Measurements from ENCODE around the gene NCAPG. TPM values are rescaled to one million over a fixed set of nuclear protein-coding genes. Genes with fewer than 3 reads are reported as not detected.

NCAPG gene
- total and polyA plus RNA-seq, 5 experiments from 2014 or later: 0.24 to 0.81 (median 0.38) TPM; not detected in 2

DNA sequence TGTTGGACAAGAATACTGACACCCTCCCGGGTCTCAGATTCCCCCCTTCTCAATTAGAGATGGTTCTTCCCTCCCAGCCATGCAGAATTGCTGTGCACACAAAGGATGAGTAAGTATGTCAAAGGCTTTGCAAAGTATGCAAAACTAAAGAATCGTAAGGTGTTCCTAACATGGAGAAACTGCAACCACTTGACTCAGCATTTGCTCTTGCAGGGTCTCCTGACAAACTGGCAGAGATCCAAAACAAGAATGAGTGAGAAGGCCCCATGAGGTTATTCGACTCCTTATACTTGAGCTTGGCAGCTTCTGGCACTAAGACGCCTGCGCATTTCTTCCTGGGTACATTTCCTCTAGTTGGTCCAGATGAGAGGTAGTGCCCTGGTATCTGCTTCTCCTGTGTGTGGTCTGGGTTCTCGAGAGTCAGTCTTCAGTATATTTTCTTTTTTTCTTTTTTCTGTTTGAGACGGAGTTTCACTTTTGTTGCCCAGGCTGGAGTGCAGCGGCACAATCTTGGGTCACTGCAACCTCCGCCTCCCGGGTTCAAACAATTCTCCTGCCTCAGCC is 37.6 kb upstream of the NCAPG start:
- H3K36me3 Mint-ChIP-seq: peaks cover 0 to 4% (median 0%) of the 10 kb centered on the region in 3 donors
- no peaks in the 10 kb centered on the region for H3K9me3 Mint-ChIP-seq
- no peak overlapping the region for H3K4me3 Mint-ChIP-seq
- DNase-seq (no peak), ATAC-seq (no peak)
- H3K27me3 Mint-ChIP-seq: peaks cover 4 to 17% (median 5%) of the 10 kb centered on the region in 5 donors
- no peaks in the 10 kb centered on the region for H3K4me1 Mint-ChIP-seq
- H3K27ac Mint-ChIP-seq: no peak overlapping the region
- POLR2A ChIA-PET: no interaction called here

- Mint-ChIP-seq H3K4me3 (no peak overlapping the region), H3K27me3 (peaks cover 28 to 62% (median 40%) of the 10 kb centered on the region in 5 donors), H3K36me3 (peaks cover 0 to 7% (median 5%) of the 10 kb centered on the region in 3 donors), H3K9me3 (no peaks in the 10 kb centered on the region), H3K27ac (no peak overlapping the region), H3K4me1 (peaks cover 11 to 23% (median 18%) of the 10 kb centered on the region in 4 donors)
- no peak for DNase-seq
- POLR2A ChIA-PET: no interaction called here
- ATAC-seq: no peak
These were observed 32.3 kb upstream of the NCAPG start for GRCh38 chr4:17778431-17778830.

DNA sequence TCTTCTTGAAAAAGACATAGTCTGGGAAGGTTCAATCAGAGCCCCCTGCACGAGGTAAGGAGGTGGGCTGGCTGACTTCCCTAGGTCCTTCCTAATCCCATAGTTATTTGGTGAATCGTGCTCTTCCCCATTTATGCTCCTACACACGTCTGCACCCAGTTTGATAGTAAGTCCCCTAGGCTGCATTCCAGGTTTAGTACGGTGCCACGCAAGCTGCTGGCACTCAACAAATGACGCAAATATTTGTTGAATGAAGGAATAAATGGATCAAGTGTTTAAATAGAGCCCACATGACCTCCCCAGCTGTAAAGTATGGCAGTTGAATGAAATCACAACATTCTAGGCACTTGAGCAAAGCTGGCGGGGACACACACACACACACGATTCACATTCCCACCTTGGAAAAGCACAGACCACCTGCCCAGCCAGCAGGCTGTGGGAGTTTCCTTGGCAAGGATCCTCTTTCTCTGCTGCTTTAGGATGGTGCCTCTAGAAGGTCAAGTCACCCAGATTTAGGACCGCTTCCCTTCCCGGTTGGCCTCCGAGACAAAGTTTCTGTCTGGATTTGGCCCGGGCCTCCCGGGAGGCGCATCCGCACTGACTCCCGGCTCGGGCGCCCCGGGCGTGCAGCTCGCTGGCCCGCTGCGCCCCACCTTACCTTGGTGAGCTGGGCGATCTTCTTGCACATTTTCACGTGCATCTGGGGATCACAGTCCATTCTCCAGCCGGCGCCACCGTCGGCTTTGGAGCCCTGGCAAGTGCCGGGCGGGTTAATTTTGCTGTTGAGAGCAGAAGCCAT is 30.1 kb upstream of the NCAPG start:
- peak overlapping the region in 8 of 10 donors; percentile 11 to 75 (median 43) for H3K4me3 Mint-ChIP-seq
- no peaks in the 10 kb centered on the region for H3K9me3 Mint-ChIP-seq
- POLR2A ChIA-PET: no interaction called here

DNA sequence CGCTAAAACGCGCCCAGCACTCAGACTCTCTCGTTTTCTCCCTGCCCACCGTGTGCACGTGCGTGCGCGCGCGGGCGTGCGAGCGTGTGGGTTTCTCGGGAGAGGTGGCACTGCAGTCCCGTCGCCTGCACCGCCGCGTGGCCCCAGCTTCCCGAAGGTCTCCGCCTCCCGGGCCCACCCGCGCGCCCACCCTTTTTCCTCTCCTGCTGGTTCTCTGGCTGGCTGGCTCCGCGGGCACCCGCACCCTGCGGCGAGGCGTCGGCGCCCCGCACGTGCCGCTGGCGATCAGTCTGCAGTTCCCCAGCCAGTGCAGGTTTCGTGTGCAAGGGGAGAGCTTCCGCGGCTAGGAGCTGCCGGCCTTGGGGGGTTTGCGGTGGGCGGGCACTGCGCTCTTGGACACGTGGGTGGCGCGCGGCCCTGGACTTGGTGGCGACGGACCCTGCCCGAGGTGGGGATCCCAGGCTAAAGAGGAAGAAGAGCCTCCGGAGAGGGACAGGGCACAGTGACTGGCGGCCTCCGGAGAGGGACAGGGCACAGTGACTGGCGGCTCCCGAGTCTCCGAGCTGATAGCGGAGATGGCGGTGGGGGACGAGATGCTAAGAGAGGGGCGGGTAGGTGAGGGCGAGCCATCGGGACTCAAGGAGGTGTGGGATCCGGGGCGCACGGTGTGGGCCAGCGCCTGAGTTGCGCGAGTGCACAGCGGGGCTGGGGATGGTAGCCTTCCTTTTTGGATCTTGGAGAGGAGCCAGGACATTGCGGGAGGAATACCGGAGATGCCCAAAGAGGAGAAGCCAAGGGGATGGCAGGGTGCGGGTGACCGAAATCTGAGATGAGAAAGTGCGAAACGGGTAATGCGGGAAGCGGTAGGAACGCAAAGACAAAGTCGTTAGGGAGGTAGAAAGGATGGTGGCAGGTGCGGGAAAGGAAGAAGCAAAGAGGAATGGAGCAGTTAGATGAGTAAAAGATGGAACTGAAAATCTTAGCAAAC is 29.2 kb upstream of the NCAPG start, which contains the start of gene FAM184B:
TSS of gene FAM184B (minus strand) at position 322 of the 988 bp plus-strand sequence. CDS start 322 bp downstream, outside the sequence.
- peaks cover 3 to 7% (median 5%) of the 10 kb centered on the region in 3 donors for H3K36me3 Mint-ChIP-seq
- H3K27ac Mint-ChIP-seq: no peak within 1 kb of the TSS
- no peak for DNase-seq
- H3K27me3 Mint-ChIP-seq: peaks cover 28 to 61% (median 36%) of the 10 kb centered on the region in 5 donors
- peak within 1 kb of the TSS; percentile 1 to 75 (median 40) for H3K4me3 Mint-ChIP-seq
- ATAC-seq: peak in 1 of 2 donors; percentile 40
- POLR2A ChIA-PET: no interaction called here
- no peaks in the 10 kb centered on the region for H3K9me3 Mint-ChIP-seq
- H3K4me1 Mint-ChIP-seq: peaks cover 13 to 27% (median 24%) of the 10 kb centered on the region in 4 donors

More for the DNA sequence above, 30.1 kb upstream of the NCAPG start:
- peaks cover 12 to 23% (median 18%) of the 10 kb centered on the region in 4 donors for H3K4me1 Mint-ChIP-seq
- DNase-seq (no peak), ATAC-seq (peak in 1 of 2 donors; percentile 16)
- peaks cover 3 to 7% (median 5%) of the 10 kb centered on the region in 3 donors for H3K36me3 Mint-ChIP-seq
- peaks cover 28 to 62% (median 38%) of the 10 kb centered on the region in 5 donors for H3K27me3 Mint-ChIP-seq
- H3K27ac Mint-ChIP-seq: no peak overlapping the region

GRCh38 chr4:17785858-17786257 is 24.9 kb upstream of the NCAPG start:
- Mint-ChIP-seq H3K4me1 (peaks cover 13 to 20% (median 18%) of the 10 kb centered on the region in 4 donors), H3K9me3 (no peaks in the 10 kb centered on the region), H3K27ac (peak overlapping the region in 1 of 10 donors; percentile 18), H3K27me3 (peaks cover 6 to 19% (median 10%) of the 10 kb centered on the region in 5 donors), H3K36me3 (peaks cover 0 to 14% (median 5%) of the 10 kb centered on the region in 3 donors), H3K4me3 (no peak overlapping the region)
- no peak for DNase-seq
- ATAC-seq: no peak
- POLR2A ChIA-PET: no interaction called here

GRCh38 chr4:17786567-17786966 is 24.2 kb upstream of the NCAPG start:
- no peak overlapping the region for H3K27ac Mint-ChIP-seq
- H3K27me3 Mint-ChIP-seq: peaks cover 6 to 12% (median 8%) of the 10 kb centered on the region in 5 donors
- POLR2A ChIA-PET: no interaction called here

GRCh38 chr4:17787315-17787714 is 23.5 kb upstream of the NCAPG start:
- H3K9me3 Mint-ChIP-seq: no peaks in the 10 kb centered on the region
- POLR2A ChIA-PET: no interaction called here
- H3K27ac Mint-ChIP-seq: no peak overlapping the region
- DNase-seq (no peak), ATAC-seq (no peak)
- H3K36me3 Mint-ChIP-seq: peaks cover 0 to 17% (median 16%) of the 10 kb centered on the region in 3 donors
- H3K4me1 Mint-ChIP-seq: peaks cover 4 to 10% (median 9%) of the 10 kb centered on the region in 4 donors
- peaks cover under 1 to 4% (median under 1%) of the 10 kb centered on the region in 5 donors for H3K27me3 Mint-ChIP-seq
- H3K4me3 Mint-ChIP-seq: no peak overlapping the region

More at GRCh38 chr4:17786567-17786966, 24.2 kb upstream of the NCAPG start:
- no peaks in the 10 kb centered on the region for H3K9me3 Mint-ChIP-seq
- ATAC-seq (no peak), DNase-seq (no peak)
- H3K36me3 Mint-ChIP-seq: peaks cover 0 to 16% (median 10%) of the 10 kb centered on the region in 3 donors
- H3K4me1 Mint-ChIP-seq: peaks cover 11 to 18% (median 16%) of the 10 kb centered on the region in 4 donors
- no peak overlapping the region for H3K4me3 Mint-ChIP-seq

DNA sequence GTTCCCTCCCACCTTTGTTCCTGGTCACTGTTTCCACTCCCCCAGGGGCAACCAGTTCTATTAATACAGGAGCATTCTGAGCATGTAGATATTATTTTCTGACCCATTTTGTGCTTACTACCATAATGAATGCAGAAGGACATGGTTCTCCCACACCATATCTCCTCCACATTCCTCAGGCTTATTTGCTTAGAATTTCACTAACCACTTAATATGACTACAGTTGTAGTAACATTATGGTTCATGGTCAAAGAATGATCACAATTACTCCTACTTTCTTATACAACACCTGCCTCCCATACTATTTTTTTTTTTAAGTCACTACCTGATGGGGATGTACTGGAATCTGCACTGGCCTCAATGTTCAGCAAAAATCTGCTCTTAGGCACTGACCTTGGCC is 21.8 kb upstream of the NCAPG start:
- Mint-ChIP-seq H3K4me3 (no peak overlapping the region), H3K36me3 (peaks cover 0 to 28% (median 21%) of the 10 kb centered on the region in 3 donors), H3K9me3 (no peaks in the 10 kb centered on the region), H3K4me1 (peaks cover 4 to 10% (median 9%) of the 10 kb centered on the region in 4 donors), H3K27ac (no peak overlapping the region), H3K27me3 (peaks cover 0 to 1% (median 0%) of the 10 kb centered on the region in 5 donors)
- POLR2A ChIA-PET: no interaction called here
- DNase-seq: no peak
- no peak for ATAC-seq

DNA sequence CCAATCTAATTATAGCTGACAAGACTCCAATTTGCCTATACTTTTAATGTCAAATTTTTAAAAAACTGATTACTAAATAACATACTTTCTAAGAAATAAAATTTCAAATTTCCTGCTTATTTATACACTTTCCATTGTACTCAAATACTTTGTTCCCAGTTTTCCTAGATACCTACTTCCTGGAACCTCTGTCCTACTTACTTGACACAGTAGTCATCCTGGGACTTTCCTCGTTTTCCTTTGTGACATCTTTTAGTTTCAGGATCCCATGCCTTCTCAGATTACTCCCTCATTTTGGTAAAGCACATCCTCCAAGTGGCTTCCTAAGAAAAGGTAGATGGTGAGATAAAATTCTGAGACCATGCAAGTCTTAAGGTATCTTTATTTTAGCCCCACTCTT is 16.0 kb upstream of the NCAPG start:
- POLR2A ChIA-PET: no interaction called here

DNA sequence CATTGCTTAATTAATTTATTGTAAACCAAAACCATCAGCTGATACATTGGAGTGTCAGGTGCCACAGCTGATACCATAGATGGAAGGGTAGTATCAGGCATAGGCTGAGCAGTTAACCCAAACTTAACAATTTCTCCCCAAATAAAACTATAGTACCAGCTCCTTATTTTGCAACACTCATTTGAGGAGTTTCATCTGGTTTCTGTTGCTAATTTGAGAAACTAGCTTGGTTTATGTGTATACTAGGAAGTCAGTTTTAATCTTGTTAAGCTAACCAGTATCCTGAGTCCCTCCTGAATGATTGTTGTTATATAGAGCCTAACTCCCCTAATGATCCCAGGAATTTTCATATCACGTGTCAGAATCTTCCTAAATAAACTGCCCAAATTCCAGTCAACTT is 13.0 kb upstream of the NCAPG start:
- Mint-ChIP-seq H3K4me3 (no peak overlapping the region), H3K36me3 (peaks cover 0 to 58% (median 12%) of the 10 kb centered on the region in 3 donors), H3K27ac (peak overlapping the region in 2 of 10 donors; percentile 4 to 47), H3K9me3 (no peaks in the 10 kb centered on the region), H3K4me1 (peaks cover 6 to 13% (median 7%) of the 10 kb centered on the region in 4 donors), H3K27me3 (no peaks in the 10 kb centered on the region)
- ATAC-seq: no peak
- no peak for DNase-seq
- POLR2A ChIA-PET: no interaction called here

More for the DNA sequence above, 16.0 kb upstream of the NCAPG start:
- ATAC-seq: no peak
- H3K27ac Mint-ChIP-seq: no peak overlapping the region
- H3K27me3 Mint-ChIP-seq: no peaks in the 10 kb centered on the region
- H3K9me3 Mint-ChIP-seq: no peaks in the 10 kb centered on the region
- H3K36me3 Mint-ChIP-seq: peaks cover 0 to 46% (median 19%) of the 10 kb centered on the region in 3 donors
- no peak for DNase-seq
- H3K4me3 Mint-ChIP-seq: no peak overlapping the region
- H3K4me1 Mint-ChIP-seq: peaks cover 0 to 3% (median 1%) of the 10 kb centered on the region in 4 donors

- H3K4me3 Mint-ChIP-seq: peak overlapping the region in 4 of 10 donors; percentile 7 to 97 (median 36)
- POLR2A ChIA-PET: no interaction called here
- peak overlapping the region in 3 of 10 donors; percentile 14 to 65 (median 19) for H3K27ac Mint-ChIP-seq
- peaks cover 27 to 71% (median 61%) of the 10 kb centered on the region in 4 donors for H3K4me1 Mint-ChIP-seq
- no peaks in the 10 kb centered on the region for H3K9me3 Mint-ChIP-seq
- H3K36me3 Mint-ChIP-seq: peaks cover 5 to 71% (median 16%) of the 10 kb centered on the region in 3 donors
- ATAC-seq (no peak), DNase-seq (no peak)
- no peaks in the 10 kb centered on the region for H3K27me3 Mint-ChIP-seq
These were observed 5.1 kb upstream of the NCAPG start for GRCh38 chr4:17805580-17806155.
